Stimulated activated CD4-positive, alpha-beta T cell treated with anti-CD3 and anti-CD28 coated beads, Interleukin-15, amount 100 ng/mL, for 48 hours (primary cell): ENCODE results near the gene NUDT1.

ENCODE experiments used
- DNase-seq, 2 donors: peaks; one replicate each; pipeline ENCODE4 v3.0.0-alpha.2; 2020; ENCODE audit warnings: low read depth in 2 of 2

The NUDT1 gene

GRCh38 chr7:2205036-2205780, 36.8 kb upstream of the NUDT1 start:
- DNase-seq: no peak

GRCh38 chr7:2208712-2209111, 33.3 kb upstream of the NUDT1 start:
- DNase-seq: no peak

GRCh38 chr7:2209146-2209960, 32.7 kb upstream of the NUDT1 start:
- DNase-seq: peak in 1 of 2 donors; percentile 21

GRCh38 chr7:2209961-2210323, 32.1 kb upstream of the NUDT1 start:
- no peak for DNase-seq

- DNase-seq: no peak
Observed at GRCh38 chr7:2210551-2211258, 31.3 kb upstream of the NUDT1 start.

GRCh38 chr7:2211259-2211880, 30.7 kb upstream of the NUDT1 start:
- DNase-seq: no peak

- DNase-seq: no peak
Observed at GRCh38 chr7:2211926-2212325, 30.1 kb upstream of the NUDT1 start.

- DNase-seq: no peak
Observed at GRCh38 chr7:2212906-2213305, 29.1 kb upstream of the NUDT1 start.

GRCh38 chr7:2213551-2214215, 28.3 kb upstream of the NUDT1 start:
- DNase-seq: no peak

- no peak for DNase-seq
Observed at GRCh38 chr7:2214636-2215035, 27.4 kb upstream of the NUDT1 start.

GRCh38 chr7:2215851-2216250, 26.2 kb upstream of the NUDT1 start:
- DNase-seq: no peak

- no peak for DNase-seq
Observed at GRCh38 chr7:2217206-2217605, 24.8 kb upstream of the NUDT1 start.

- DNase-seq: no peak
Observed at GRCh38 chr7:2217716-2218443, 24.1 kb upstream of the NUDT1 start.

GRCh38 chr7:2218444-2218785, 23.6 kb upstream of the NUDT1 start:
- DNase-seq: no peak

GRCh38 chr7:2219136-2219535, 22.9 kb upstream of the NUDT1 start:
- no peak for DNase-seq

GRCh38 chr7:2219606-2220005, 22.4 kb upstream of the NUDT1 start:
- no peak for DNase-seq

- no peak for DNase-seq
Observed at GRCh38 chr7:2220030-2220429, 22.0 kb upstream of the NUDT1 start.

GRCh38 chr7:2220506-2220905, 21.5 kb upstream of the NUDT1 start:
- DNase-seq: no peak

GRCh38 chr7:2220954-2221353, 21.1 kb upstream of the NUDT1 start:
- DNase-seq: no peak

- DNase-seq: no peak
Observed at GRCh38 chr7:2222516-2222915, 19.5 kb upstream of the NUDT1 start.

GRCh38 chr7:2223321-2223720, 18.7 kb upstream of the NUDT1 start:
- DNase-seq: no peak
